Common myeloid progenitor, CD34-positive (primary cell): ENCODE data around the gene SLC1A4.
A peak's percentile ranks its signal among the peaks of the same experiment; 100 is the strongest.
"Not testable (repeated sequence)": the region's sequence is repeated elsewhere in the genome, so short reads cannot be mapped to it uniquely, and the experiment has no call there.

Experiments used
- CTCF ChIA-PET: fragments of 350-600 bp; sonication (Branson Sonifier 250); formaldehyde crosslinking; loops from one replicate; lab custom pipeline; 2021; ENCODE audit warnings: antibody characterized with exemption; lab: Charles Lee
- POLR2A ChIA-PET: fragments of 350-600 bp; sonication (Branson Sonifier 250); formaldehyde crosslinking; loops from one replicate; lab custom pipeline; 2021; ENCODE audit warnings: antibody characterized with exemption; lab: Charles Lee
- DNase-seq, 3 donors: peaks; one replicate each; pipeline versions ENCODE4 v3.0.0 to v3.0.0-alpha.2; 2013
- H3K27ac ChIP-seq, 2 experiments: 1 replicate in 1 of 2; 2 replicates in 1 of 2; pipeline ENCODE4 v1.7.0; 2013; ENCODE audit warnings: inconsistent platforms in 2 of 2, low read length in 2 of 2, mild to moderate bottlenecking in 2 of 2, low read depth in 1 of 2, moderate library complexity in 1 of 2; ENCODE audit not compliant: severe bottlenecking in 2 of 2, insufficient read depth in 1 of 2, poor library complexity in 1 of 2
- H3K27me3 ChIP-seq, 5 experiments: replicated peaks in 2 of 5; 1 replicate in 3 of 5; 2 replicates in 2 of 5; pipeline versions ENCODE4 v1.6.1 to v1.7.0; 2013; ENCODE audit warnings: low read length in 4 of 5, mild to moderate bottlenecking in 2 of 5, moderate library complexity in 2 of 5, inconsistent platforms in 1 of 5; ENCODE audit not compliant: insufficient read depth in 5 of 5, control insufficient read depth in 4 of 5
- H3K36me3 ChIP-seq, 4 experiments: 1 replicate in 2 of 4; 2 replicates in 2 of 4; pipeline versions ENCODE4 v1.6.1 to v1.7.0; 2013; ENCODE audit warnings: low read length in 3 of 4, control low read depth in 1 of 4, mild to moderate bottlenecking in 1 of 4; ENCODE audit not compliant: control insufficient read depth in 4 of 4, insufficient read depth in 4 of 4
- H3K4me1 ChIP-seq, 4 experiments: 1 replicate in 3 of 4; 2 replicates in 1 of 4; pipeline versions ENCODE4 v1.6.1 to v1.7.1; 2013; ENCODE audit warnings: low read length in 3 of 4, mild to moderate bottlenecking in 3 of 4, control low read depth in 1 of 4, inconsistent platforms in 1 of 4, moderate library complexity in 1 of 4; ENCODE audit not compliant: control insufficient read depth in 4 of 4, insufficient read depth in 4 of 4; ENCODE audit errors: control extremely low read depth in 1 of 4
- H3K4me3 ChIP-seq, 7 experiments: 1 replicate in 4 of 7; 2 replicates in 3 of 7; pipeline versions ENCODE4 v1.5.1 to v1.7.0; 2013; ENCODE audit warnings: mild to moderate bottlenecking in 7 of 7, low read length in 6 of 7, moderate library complexity in 6 of 7, inconsistent platforms in 2 of 7, low read depth in 2 of 7, control low read depth in 1 of 7; ENCODE audit not compliant: insufficient read depth in 4 of 7, control insufficient read depth in 1 of 7; ENCODE audit errors: extremely low read depth in 1 of 7
- H3K9me3 ChIP-seq, 5 experiments: 1 replicate in 4 of 5; 2 replicates in 1 of 5; pipeline versions ENCODE4 v1.6.1 to v1.7.1; 2013; ENCODE audit warnings: low read length in 4 of 5, mild to moderate bottlenecking in 2 of 5, inconsistent platforms in 1 of 5, low read depth in 1 of 5, moderate library complexity in 1 of 5; ENCODE audit not compliant: control insufficient read depth in 4 of 5, insufficient read depth in 2 of 5; ENCODE audit errors: control extremely low read depth in 1 of 5
- WGBS: methylation state at CpG from one replicate; pipeline ENCODE4 v1.1.5; 2013; ENCODE audit not compliant: insufficient coverage; 5-methylcytosine and 5-hydroxymethylcytosine counted together

SLC1A4 gene

GRCh38 chr2:65032019-65032975 is 43.1 kb downstream of the SLC1A4 start:
- ChIA-PET POLR2A (interaction anchor here (1.0 to 1.3 kb wide), 2 partner anchors 15 to 115 kb away, joined by 4 to 6 read pairs; no protein-coding TSS in a partner anchor), CTCF (interaction anchor here (0.8 to 7.4 kb wide), 15 partner anchors 11 to 425 kb away, joined by 3 to 76 read pairs (median 5); partner anchors contain the start of gene SLC1A4)
- Histone ChIP-seq H3K27me3 (no peaks in the 10 kb centered on the region), H3K4me3 (peak overlapping the region in 2 of 7 experiments; percentile 14 to 25), H3K4me1 (peaks cover 9 to 33% (median 20%) of the 10 kb centered on the region in 4 experiments), H3K9me3 (no peaks in the 10 kb centered on the region), H3K27ac (no peak overlapping the region), H3K36me3 (peaks cover 2 to 7% (median 4%) of the 10 kb centered on the region in 4 experiments)
- 50% methylated on average over 2 of the region's 13 CpGs for WGBS
- peak in 1 of 3 donors; percentile 19 for DNase-seq

GRCh38 chr2:65033178-65033577 is 44.0 kb downstream of the SLC1A4 start:
- H3K4me1 ChIP-seq: peaks cover 9 to 33% (median 20%) of the 10 kb centered on the region in 4 experiments
- DNase-seq: peak; percentile 73 to 83 (median 81)
- no peaks in the 10 kb centered on the region for H3K27me3 ChIP-seq
- WGBS: 100% methylated on average over 3 of the region's 4 CpGs
- no peaks in the 10 kb centered on the region for H3K9me3 ChIP-seq
- ChIA-PET POLR2A (interaction anchor here (0.6 to 1.3 kb wide), 3 partner anchors 15 to 378 kb away, joined by 4 to 6 read pairs (median 6); no protein-coding TSS in a partner anchor), CTCF (interaction anchor here (0.6 to 7.4 kb wide), 10 partner anchors 13 to 702 kb away, joined by 3 to 76 read pairs (median 5); partner anchors contain the start of gene SLC1A4)
- H3K36me3 ChIP-seq: peaks cover 2 to 12% (median 7%) of the 10 kb centered on the region in 4 experiments
- H3K27ac ChIP-seq: no peak overlapping the region
- no peak overlapping the region for H3K4me3 ChIP-seq

- CTCF ChIA-PET: interaction anchor here (0.6 to 7.4 kb wide), 9 partner anchors 14 to 702 kb away, joined by 3 to 76 read pairs (median 5); partner anchors contain the start of gene SLC1A4
These were observed 44.5 kb downstream of the SLC1A4 start for GRCh38 chr2:65033667-65034066.

GRCh38 chr2:65035351-65035943 is 46.2 kb downstream of the SLC1A4 start:
- Histone ChIP-seq H3K27me3 (no peaks in the 10 kb centered on the region), H3K36me3 (peaks cover 2 to 20% (median 12%) of the 10 kb centered on the region in 4 experiments), H3K9me3 (no peaks in the 10 kb centered on the region), H3K27ac (no peak overlapping the region), H3K4me3 (no peak overlapping the region), H3K4me1 (peaks cover 9 to 28% (median 18%) of the 10 kb centered on the region in 4 experiments)
- 100% methylated on average over 1 of the region's 6 CpGs for WGBS
- DNase-seq: no peak
- ChIA-PET CTCF (interaction anchor here (0.7 to 7.4 kb wide), 7 partner anchors 11 to 126 kb away, joined by 3 to 76 read pairs (median 4); no protein-coding TSS in a partner anchor), POLR2A (no interaction called here)

More at GRCh38 chr2:65033667-65034066, 44.5 kb downstream of the SLC1A4 start:
- Histone ChIP-seq H3K4me1 (peaks cover 9 to 33% (median 20%) of the 10 kb centered on the region in 4 experiments), H3K36me3 (peaks cover 2 to 14% (median 10%) of the 10 kb centered on the region in 4 experiments)
- DNase-seq, H3K9me3 ChIP-seq, H3K27ac ChIP-seq, H3K4me3 ChIP-seq, H3K27me3 ChIP-seq: not testable (repeated sequence)
- POLR2A ChIA-PET: interaction anchor here (0.6 to 1.0 kb wide), 2 partner anchors 116 to 378 kb away, joined by 6 read pairs; no protein-coding TSS in a partner anchor
- no CpG with 5 or more reads among the region's 4 CpGs for whole genome bisulfite sequencing

- H3K9me3 ChIP-seq: no peaks in the 10 kb centered on the region
- no peak for DNase-seq
- ChIA-PET CTCF (interaction anchor here (0.6 to 2.4 kb wide), 3 partner anchors 121 to 450 kb away, joined by 3 to 8 read pairs (median 3); no protein-coding TSS in a partner anchor), POLR2A (no interaction called here)
- no peaks in the 10 kb centered on the region for H3K27me3 ChIP-seq
- no peak overlapping the region for H3K27ac ChIP-seq
- H3K36me3 ChIP-seq: peaks cover 2 to 24% (median 14%) of the 10 kb centered on the region in 4 experiments
- 100% methylated on average over 3 of the region's 3 CpGs for WGBS
- no peak overlapping the region for H3K4me3 ChIP-seq
- peaks cover 0 to 13% (median 6%) of the 10 kb centered on the region in 4 experiments for H3K4me1 ChIP-seq
These were observed 48.0 kb downstream of the SLC1A4 start for GRCh38 chr2:65037178-65037577.

- POLR2A ChIA-PET: no interaction called here
- H3K36me3 ChIP-seq: peaks cover 0 to 33% (median 26%) of the 10 kb centered on the region in 4 experiments
- H3K4me3 ChIP-seq: no peak overlapping the region
- H3K27ac ChIP-seq: no peak overlapping the region
- CTCF ChIA-PET: interaction anchor here (1.1 to 2.0 kb wide), 5 partner anchors 10 to 453 kb away, joined by 4 to 12 read pairs (median 5); no protein-coding TSS in a partner anchor
- no peak for DNase-seq
- WGBS: 94% methylated on average over 2 of the region's 3 CpGs
- H3K9me3 ChIP-seq: peaks cover 0 to 13% (median 7%) of the 10 kb centered on the region in 5 experiments
- peaks cover 0 to 8% (median 3%) of the 10 kb centered on the region in 4 experiments for H3K4me1 ChIP-seq
- no peaks in the 10 kb centered on the region for H3K27me3 ChIP-seq
These were observed 50.4 kb downstream of the SLC1A4 start for GRCh38 chr2:65039640-65040039.
